GM12865 (cell line): ENCODE data around the gene DNALI1.
A peak's percentile ranks its signal among the peaks of the same experiment; 100 is the strongest.
"Not testable (repeated sequence)": the region's sequence is repeated elsewhere in the genome, so short reads cannot be mapped to it uniquely, and the experiment has no call there.

ENCODE experiments used
- DNase-seq: peaks from one replicate; pipeline ENCODE4 v3.0.0; 2010; ENCODE audit warnings: low read depth
- H3K4me3 ChIP-seq: 2 replicates; pipeline ENCODE4 v1.5.1; 2011; ENCODE audit warnings: mild to moderate bottlenecking, low read depth, low read length, control low read depth
- CTCF ChIP-seq: IDR thresholded peaks from 2 replicates; pipeline ENCODE4 v1.5.1; 2011; ENCODE audit warnings: low read length, control low read depth, low read depth, inconsistent platforms; ENCODE audit not compliant: insufficient read depth; ENCODE audit errors: missing control alignments

The DNALI1 gene

GRCh38 chr1:37545019-37545418 is 11.7 kb upstream of the DNALI1 start:
- no peak overlapping the region for H3K4me3 ChIP-seq
- no peak for DNase-seq
- TF ChIP-seq CTCF, result no peak

GRCh38 chr1:37549341-37549740 is 7.4 kb upstream of the DNALI1 start:
- no peak for TF ChIP-seq CTCF
- DNase-seq, result no peak
- no peak overlapping the region for H3K4me3 ChIP-seq

GRCh38 chr1:37553598-37553926 is 3.2 kb upstream of the DNALI1 start:
- DNase-seq, result no peak
- peak overlapping the region; percentile 75 for H3K4me3 ChIP-seq
- TF ChIP-seq CTCF, result no peak

- TF ChIP-seq CTCF, result no peak
- peak; percentile 93 for DNase-seq
- peak within 1 kb of the TSS; percentile 75 for H3K4me3 ChIP-seq
Measured at GRCh38 chr1:37553927-37554808, 2.6 kb upstream of the DNALI1 start, which contains the start of gene SNIP1. SNIP1 (minus strand) TSS chr1:37554293; CDS start chr1:37554229, 64 bp downstream.

- no peak for DNase-seq
- H3K4me3 ChIP-seq, result no peak overlapping the region
- TF ChIP-seq CTCF, result no peak
Measured at GRCh38 chr1:37557402-37557801, 662 bp downstream of the DNALI1 start.

- H3K4me3 ChIP-seq, result no peak overlapping the region
- DNase-seq, result no peak
- no peak for TF ChIP-seq CTCF
Measured at GRCh38 chr1:37558411-37558810, 1.7 kb downstream of the DNALI1 start.

- no peak for TF ChIP-seq CTCF
Measured at GRCh38 chr1:37559080-37559479, 2.3 kb downstream of the DNALI1 start.

GRCh38 chr1:37559957-37560379 is 3.2 kb downstream of the DNALI1 start:
- not testable (repeated sequence) for DNase-seq, H3K4me3 ChIP-seq

More at GRCh38 chr1:37559080-37559479, 2.3 kb downstream of the DNALI1 start:
- DNase-seq, result no peak
- no peak overlapping the region for H3K4me3 ChIP-seq
